CD14-positive monocyte (primary cell): ENCODE results near the gene KCNH3. TPM values are rescaled to one million over a fixed set of nuclear protein-coding genes. Genes with fewer than 3 reads are reported as not detected.
A peak's percentile ranks its signal among the peaks of the same experiment; 100 is the strongest.

Experiments used
- DNase-seq, 3 donors: peaks; one replicate each; pipeline ENCODE4 v3.0.0-alpha.2; 2011 to 2022
- H2AFZ ChIP-seq: 2 replicates; pipeline ENCODE4 v1.6.0; 2012; ENCODE audit warnings: mild to moderate bottlenecking, low read depth, low read length, inconsistent platforms; ENCODE audit not compliant: insufficient read depth, poor library complexity, severe bottlenecking
- H3K27ac ChIP-seq, 2 donors: 1 replicate in 1 of 2; 2 replicates in 1 of 2; pipeline ENCODE4 v1.5.1; 2012 to 2013; ENCODE audit warnings: low read length in 2 of 2, control low read depth in 1 of 2, inconsistent platforms in 1 of 2, low read depth in 1 of 2, mild to moderate bottlenecking in 1 of 2
- H3K27me3 ChIP-seq, 2 donors: one replicate each; pipeline versions ENCODE4 v1.6.0 to v1.6.1; 2011 to 2013; ENCODE audit warnings: low read length in 2 of 2; ENCODE audit not compliant: control insufficient read depth in 2 of 2, insufficient read depth in 2 of 2
- H3K36me3 ChIP-seq, 2 donors: replicated peaks in 1 of 2; 1 replicate in 1 of 2; 2 replicates in 1 of 2; pipeline versions ENCODE4 v1.5.1 to v1.6.1; 2012 to 2013; ENCODE audit warnings: low read length in 2 of 2, control low read depth in 1 of 2, inconsistent platforms in 1 of 2, mild to moderate bottlenecking in 1 of 2; ENCODE audit not compliant: insufficient read depth in 2 of 2, control insufficient read depth in 1 of 2
- H3K4me1 ChIP-seq, 2 donors: 1 replicate in 1 of 2; 2 replicates in 1 of 2; pipeline versions ENCODE4 v1.5.1 to v1.6.1; 2012 to 2013; ENCODE audit warnings: low read length in 2 of 2, control low read depth in 1 of 2, inconsistent platforms in 1 of 2, mild to moderate bottlenecking in 1 of 2, moderate library complexity in 1 of 2; ENCODE audit not compliant: insufficient read depth in 2 of 2, control insufficient read depth in 1 of 2
- H3K4me2 ChIP-seq: replicated peaks from 2 replicates; pipeline ENCODE3; 2012; ENCODE audit warnings: low read length, moderate library complexity, mild to moderate bottlenecking; ENCODE audit not compliant: poor library complexity, severe bottlenecking; ENCODE audit errors: extremely low read depth
- H3K4me3 ChIP-seq, 3 experiments: fragments of 200-600 bp in 1 of 3; sonication (generic) in 1 of 3; replicated peaks in 1 of 3; 1 replicate in 2 of 3; 2 replicates in 1 of 3; pipeline ENCODE4 v1.5.1; 2011 to 2013; ENCODE audit warnings: low read length in 3 of 3, mild to moderate bottlenecking in 3 of 3, control low read depth in 2 of 3, low read depth in 2 of 3, inconsistent platforms in 1 of 3, moderate library complexity in 1 of 3
- H3K79me2 ChIP-seq: 2 replicates; pipeline ENCODE4 v1.6.0; 2012; ENCODE audit warnings: mild to moderate bottlenecking, control low read depth, inconsistent platforms, low read length, moderate library complexity; ENCODE audit not compliant: insufficient read depth
- H3K9ac ChIP-seq: 2 replicates; pipeline ENCODE4 v1.6.0; 2017; ENCODE audit warnings: low read length, mild to moderate bottlenecking; ENCODE audit not compliant: insufficient read depth, poor library complexity, severe bottlenecking
- H3K9me3 ChIP-seq, 2 donors: replicated peaks in 1 of 2; 1 replicate in 1 of 2; 2 replicates in 1 of 2; pipeline versions ENCODE4 v1.5.1 to v1.6.1; 2012 to 2013; ENCODE audit warnings: low read length in 2 of 2, control low read depth in 1 of 2; ENCODE audit not compliant: control insufficient read depth in 1 of 2, insufficient read depth in 1 of 2
- H4K20me1 ChIP-seq: 2 replicates; pipeline ENCODE4 v1.6.0; 2012; ENCODE audit warnings: mild to moderate bottlenecking, low read length, control low read depth, moderate library complexity; ENCODE audit not compliant: insufficient read depth
- H3K27ac Mint-ChIP-seq, 7 donors: one replicate each; pipeline ENCODE4 v1.8.0; 2020; ENCODE audit warnings: mild to moderate bottlenecking in 7 of 7, mixed read lengths in 7 of 7, moderate library complexity in 6 of 7, inconsistent platforms in 2 of 7
- H3K27me3 Mint-ChIP-seq, 3 donors: one replicate each; pipeline ENCODE4 v1.8.0; 2021 to 2022; ENCODE audit warnings: low read depth in 3 of 3, mild to moderate bottlenecking in 3 of 3, mixed read lengths in 3 of 3, moderate library complexity in 3 of 3, inconsistent platforms in 1 of 3
- H3K36me3 Mint-ChIP-seq, 2 donors: one replicate each; pipeline ENCODE4 v1.8.0; 2020; ENCODE audit warnings: mixed read lengths in 2 of 2, inconsistent platforms in 1 of 2, mild to moderate bottlenecking in 1 of 2
- H3K4me1 Mint-ChIP-seq: one replicate; pipeline ENCODE4 v1.8.0; 2020; ENCODE audit warnings: mild to moderate bottlenecking, mixed read lengths
- H3K4me3 Mint-ChIP-seq, 2 donors: one replicate each; pipeline ENCODE4 v1.8.0; 2020; ENCODE audit warnings: mild to moderate bottlenecking in 2 of 2, mixed read lengths in 2 of 2, moderate library complexity in 1 of 2
- H3K9me3 Mint-ChIP-seq, 7 donors: one replicate each; pipeline ENCODE4 v1.8.0; 2020 to 2022; ENCODE audit warnings: mixed read lengths in 7 of 7, mild to moderate bottlenecking in 6 of 7, moderate library complexity in 6 of 7, inconsistent platforms in 2 of 7
- WGBS: methylation state at CpG from one replicate; pipeline ENCODE4 v1.1.5; 2013; ENCODE audit warnings: missing lambda C conversion rate; ENCODE audit not compliant: insufficient coverage; 5-methylcytosine and 5-hydroxymethylcytosine counted together
- intact Hi-C, 2 donors: fragments of 100-400 bp; cut with micrococcal nuclease; formaldehyde crosslinking; loops; one replicate each; pipeline versions ENCODE4 v1.15.0 to v1.15.1; 2023
- polyA plus RNA-seq, 3 donors: library from polyadenylated mRNA; depleted of rRNA in 1 of 3; unstranded in 2 of 3; stranded (reverse) in 1 of 3; fragments of 300-500 nt in 2 of 3; fragments of >200 nt in 1 of 3; fragmentation: Illumina TruSeq in 2 of 3; gene quantifications; 1 replicate in 2 of 3; 2 replicates in 1 of 3; pipeline ENCODE4 v1.2.3, GENCODE V29; 2012 to 2021
- TF ChIP-seq, protein P1 (sequence below): fragments of 200-600 bp; IDR thresholded peaks from one replicate; pipeline ENCODE4 v1.8.0; 2022; ENCODE audit warnings: antibody characterized with exemption, mild to moderate bottlenecking

KCNH3 gene
- polyA plus RNA-seq, 3 donors, result 1.3 to 18.2 (median 3.3) TPM

DNA sequence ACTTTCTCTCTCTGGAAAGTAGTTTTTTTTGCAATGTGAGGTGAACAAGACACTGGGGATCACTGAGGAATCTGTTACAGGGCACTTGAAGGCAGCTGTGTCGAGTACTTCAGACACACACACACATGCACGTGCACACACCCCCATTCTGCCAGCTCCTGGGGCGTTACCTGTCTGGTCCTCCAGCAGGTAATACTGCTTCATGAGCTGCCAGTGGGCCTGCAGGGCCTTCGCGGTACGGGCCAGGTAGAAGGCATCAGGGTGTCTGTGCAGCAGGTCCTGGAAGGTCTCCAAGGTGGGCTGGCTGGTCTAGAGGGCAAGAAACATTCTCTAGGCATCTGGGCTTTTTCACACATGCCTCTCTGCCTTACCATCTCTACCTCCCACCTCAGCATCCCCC, 24.0 kb downstream of the KCNH3 start:
- H3K9ac ChIP-seq, result no peak overlapping the region
- no peak overlapping the region for H3K4me3 Mint-ChIP-seq
- no peak overlapping the region for H2AFZ ChIP-seq
- no peak overlapping the region for H3K27ac ChIP-seq
- H3K79me2 ChIP-seq, result peaks cover 23% of the 10 kb centered on the region
- H3K27me3 Mint-ChIP-seq, result peaks cover 0 to 1% (median 0%) of the 10 kb centered on the region in 3 donors
- DNase-seq, result no peak
- no peaks in the 10 kb centered on the region for H3K9me3 Mint-ChIP-seq
- H3K4me1 Mint-ChIP-seq, result peaks cover 17% of the 10 kb centered on the region
- H3K36me3 ChIP-seq, result peaks cover 76 to 82% of the 10 kb centered on the region in 2 donors
- TF ChIP-seq, protein P1, sequence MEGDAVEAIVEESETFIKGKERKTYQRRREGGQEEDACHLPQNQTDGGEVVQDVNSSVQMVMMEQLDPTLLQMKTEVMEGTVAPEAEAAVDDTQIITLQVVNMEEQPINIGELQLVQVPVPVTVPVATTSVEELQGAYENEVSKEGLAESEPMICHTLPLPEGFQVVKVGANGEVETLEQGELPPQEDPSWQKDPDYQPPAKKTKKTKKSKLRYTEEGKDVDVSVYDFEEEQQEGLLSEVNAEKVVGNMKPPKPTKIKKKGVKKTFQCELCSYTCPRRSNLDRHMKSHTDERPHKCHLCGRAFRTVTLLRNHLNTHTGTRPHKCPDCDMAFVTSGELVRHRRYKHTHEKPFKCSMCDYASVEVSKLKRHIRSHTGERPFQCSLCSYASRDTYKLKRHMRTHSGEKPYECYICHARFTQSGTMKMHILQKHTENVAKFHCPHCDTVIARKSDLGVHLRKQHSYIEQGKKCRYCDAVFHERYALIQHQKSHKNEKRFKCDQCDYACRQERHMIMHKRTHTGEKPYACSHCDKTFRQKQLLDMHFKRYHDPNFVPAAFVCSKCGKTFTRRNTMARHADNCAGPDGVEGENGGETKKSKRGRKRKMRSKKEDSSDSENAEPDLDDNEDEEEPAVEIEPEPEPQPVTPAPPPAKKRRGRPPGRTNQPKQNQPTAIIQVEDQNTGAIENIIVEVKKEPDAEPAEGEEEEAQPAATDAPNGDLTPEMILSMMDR, result no peak
- 100% methylated on average over 4 of the region's 6 CpGs for WGBS
- no peak overlapping the region for H3K4me2 ChIP-seq
- no peaks in the 10 kb centered on the region for H3K27me3 ChIP-seq
- H3K4me1 ChIP-seq, result peaks cover 9 to 15% of the 10 kb centered on the region in 2 donors
- no peaks in the 10 kb centered on the region for H3K9me3 ChIP-seq
- H4K20me1 ChIP-seq, result peaks cover 36% of the 10 kb centered on the region
- H3K36me3 Mint-ChIP-seq, result peaks cover 72 to 82% of the 10 kb centered on the region in 2 donors
- H3K4me3 ChIP-seq, result no peak overlapping the region
- no peak overlapping the region for H3K27ac Mint-ChIP-seq
- intact Hi-C loops, result no loop called here

- peaks cover 16 to 24% of the 10 kb centered on the region in 2 donors for H3K4me1 ChIP-seq
- H3K9me3 Mint-ChIP-seq, result no peaks in the 10 kb centered on the region
- WGBS, result 89% methylated on average over 7 of the region's 14 CpGs
- TF ChIP-seq, protein P1, result no peak
- H2AFZ ChIP-seq, result no peak overlapping the region
- H3K79me2 ChIP-seq, result peaks cover 35% of the 10 kb centered on the region
- no peak for DNase-seq
- no peak overlapping the region for H3K27ac ChIP-seq
- H3K9ac ChIP-seq, result no peak overlapping the region
- H4K20me1 ChIP-seq, result peaks cover 36% of the 10 kb centered on the region
- peaks cover 62 to 69% of the 10 kb centered on the region in 2 donors for H3K36me3 Mint-ChIP-seq
- H3K27ac Mint-ChIP-seq, result peak overlapping the region in 3 of 7 donors; percentile 10 to 77 (median 27)
- intact Hi-C loops, result no loop called here
- no peak overlapping the region for H3K4me3 ChIP-seq
- H3K9me3 ChIP-seq, result no peaks in the 10 kb centered on the region
- H3K4me3 Mint-ChIP-seq, result no peak overlapping the region
- H3K4me2 ChIP-seq, result no peak overlapping the region
- H3K36me3 ChIP-seq, result peaks cover 63 to 69% of the 10 kb centered on the region in 2 donors
- H3K27me3 ChIP-seq, result no peaks in the 10 kb centered on the region
- H3K27me3 Mint-ChIP-seq, result peaks cover 0 to 1% (median 0%) of the 10 kb centered on the region in 3 donors
- H3K4me1 Mint-ChIP-seq, result peaks cover 26% of the 10 kb centered on the region
These were observed 25.3 kb downstream of the KCNH3 start for GRCh38 chr12:49563951-49564685.
